GM12874 (cell line): ENCODE measurements around the gene ERICH2.

ENCODE experiments used
- TF ChIP-seq, protein P1 (sequence below): IDR thresholded peaks from 2 replicates; pipeline ENCODE4 v1.5.1; 2011; ENCODE audit warnings: low read depth, mild to moderate bottlenecking, control low read depth, low read length, moderate library complexity; ENCODE audit not compliant: insufficient read depth

Gene ERICH2

DNA sequence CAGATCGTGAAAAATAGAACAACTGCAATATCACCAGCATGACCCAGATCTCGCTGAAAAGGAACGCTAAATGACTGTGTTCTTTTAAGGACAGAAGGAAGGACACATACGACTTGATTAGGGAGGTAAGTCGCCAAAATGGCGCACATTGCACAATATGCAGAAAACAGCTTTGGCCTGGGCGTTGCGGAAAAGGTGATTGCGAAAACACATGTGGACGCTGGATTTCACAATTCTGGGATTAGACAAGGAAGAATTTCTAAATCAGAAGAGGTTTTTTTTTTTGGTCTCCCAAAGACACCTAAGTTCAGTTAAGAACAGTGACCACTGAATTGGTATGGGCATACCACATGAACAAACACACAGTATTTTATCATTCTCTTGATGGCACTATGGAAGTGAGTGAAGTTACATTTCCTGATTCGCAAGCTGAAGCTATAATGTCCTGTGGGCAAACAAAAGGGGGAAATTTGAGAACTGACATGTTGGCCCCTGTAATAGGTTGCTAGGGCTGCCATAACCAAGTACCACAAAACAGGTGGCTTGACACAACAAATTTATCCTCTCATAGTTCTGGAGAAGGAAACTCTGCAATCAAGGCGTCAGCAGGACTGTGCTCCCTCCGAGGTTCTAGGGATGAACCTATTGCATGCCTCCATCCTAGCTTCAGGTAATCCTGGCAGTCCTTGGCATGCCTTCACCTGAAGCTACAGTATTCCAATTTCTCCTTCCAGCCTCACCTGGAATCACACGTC lies 25.8 kb upstream of the ERICH2 start:
- TF ChIP-seq, protein P1, sequence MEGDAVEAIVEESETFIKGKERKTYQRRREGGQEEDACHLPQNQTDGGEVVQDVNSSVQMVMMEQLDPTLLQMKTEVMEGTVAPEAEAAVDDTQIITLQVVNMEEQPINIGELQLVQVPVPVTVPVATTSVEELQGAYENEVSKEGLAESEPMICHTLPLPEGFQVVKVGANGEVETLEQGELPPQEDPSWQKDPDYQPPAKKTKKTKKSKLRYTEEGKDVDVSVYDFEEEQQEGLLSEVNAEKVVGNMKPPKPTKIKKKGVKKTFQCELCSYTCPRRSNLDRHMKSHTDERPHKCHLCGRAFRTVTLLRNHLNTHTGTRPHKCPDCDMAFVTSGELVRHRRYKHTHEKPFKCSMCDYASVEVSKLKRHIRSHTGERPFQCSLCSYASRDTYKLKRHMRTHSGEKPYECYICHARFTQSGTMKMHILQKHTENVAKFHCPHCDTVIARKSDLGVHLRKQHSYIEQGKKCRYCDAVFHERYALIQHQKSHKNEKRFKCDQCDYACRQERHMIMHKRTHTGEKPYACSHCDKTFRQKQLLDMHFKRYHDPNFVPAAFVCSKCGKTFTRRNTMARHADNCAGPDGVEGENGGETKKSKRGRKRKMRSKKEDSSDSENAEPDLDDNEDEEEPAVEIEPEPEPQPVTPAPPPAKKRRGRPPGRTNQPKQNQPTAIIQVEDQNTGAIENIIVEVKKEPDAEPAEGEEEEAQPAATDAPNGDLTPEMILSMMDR, result no peak

GRCh38 chr2:170745305-170745704 lies 24.9 kb upstream of the ERICH2 start:
- TF ChIP-seq, protein P1, result no peak

GRCh38 chr2:170747921-170748320 lies 22.3 kb upstream of the ERICH2 start:
- TF ChIP-seq, protein P1, result no peak

GRCh38 chr2:170761572-170761971 lies 8.6 kb upstream of the ERICH2 start:
- TF ChIP-seq, protein P1, result no peak

DNA sequence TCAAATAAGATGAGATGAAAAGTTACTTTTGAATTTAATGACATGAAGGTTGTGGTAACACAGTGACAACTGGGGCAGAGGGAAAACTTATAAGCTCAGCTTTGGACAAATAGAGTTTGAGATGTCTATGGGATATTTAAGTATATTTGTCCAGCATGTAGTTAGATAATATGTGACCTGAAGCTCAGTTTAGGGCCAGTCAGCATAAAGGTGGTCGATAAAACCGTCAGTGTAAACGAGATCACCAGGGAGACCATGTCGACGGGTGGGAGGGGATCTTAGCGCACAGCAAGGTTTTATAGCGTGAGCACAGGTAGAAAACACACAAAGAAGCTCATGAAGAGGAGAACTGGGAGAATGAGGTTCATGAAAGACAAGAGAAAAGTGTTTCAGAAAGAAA lies 7.4 kb upstream of the ERICH2 start:
- TF ChIP-seq, protein P1, result no peak

- TF ChIP-seq, protein P1, result no peak
These were observed 6.9 kb upstream of the ERICH2 start for GRCh38 chr2:170763232-170763631.

DNA sequence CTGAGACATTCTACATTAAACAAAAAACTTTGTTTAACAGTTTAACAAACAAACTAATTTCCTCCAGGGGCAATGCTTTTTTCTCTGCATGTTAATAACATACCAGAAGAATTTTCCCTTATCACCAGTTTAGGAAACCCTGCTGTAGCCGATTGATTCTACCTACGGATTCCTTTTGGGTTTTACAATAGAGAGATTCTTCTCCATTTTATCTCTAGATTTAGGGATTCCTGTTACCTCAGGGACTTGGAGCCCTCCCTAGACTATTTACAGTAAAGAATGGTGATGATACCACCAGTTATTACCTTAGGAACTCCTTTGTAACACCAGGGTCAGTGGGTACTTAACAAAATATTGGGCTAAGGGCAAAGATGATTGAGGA lies 5.3 kb upstream of the ERICH2 start:
- TF ChIP-seq, protein P1, result no peak
